IMR-90 (cell line): ENCODE data around the gene TOGARAM2. TPM values are rescaled to one million over a fixed set of nuclear protein-coding genes. Genes with fewer than 3 reads are reported as not detected.

ENCODE experiments used
- ATAC-seq: fragments of 200-7000 bp; cut with Tn5 transposase; 2 replicates; pipeline ENCODE4 v1.9.1; 2020; ENCODE audit warnings: low read depth, mild to moderate bottlenecking, moderate library complexity
- BruUV-seq: library from RNA; stranded (reverse); fragments of 400-500 nt; replicated peaks from 2 replicates; lab custom pipeline; 2021; lab: Mats Ljungman, UMichigan
- CTCF ChIA-PET: fragments of 300-600 bp; formaldehyde crosslinking; extraction: SDS; loops from one replicate; lab custom pipeline; 2021; ENCODE audit warnings: antibody characterized with exemption; lab: Yijun Ruan, JAX
- POLR2A ChIA-PET: fragments of 300-600 bp; sonication (Branson Sonifier 250); formaldehyde crosslinking; loops from one replicate; lab custom pipeline; 2022; ENCODE audit warnings: antibody characterized with exemption; ENCODE audit not compliant: unreplicated experiment; lab: Charles Lee
- DNase-seq: peaks from one replicate; pipeline ENCODE4 v3.0.0; 2013
- H2AFZ ChIP-seq: replicated peaks from 2 replicates; pipeline ENCODE3; 2013; ENCODE audit warnings: low read length, mild to moderate bottlenecking; ENCODE audit not compliant: poor library complexity
- H2AK5ac ChIP-seq: 2 replicates; pipeline ENCODE4 v1.6.1; 2013; ENCODE audit warnings: low read depth, low read length, inconsistent platforms
- H2AK9ac ChIP-seq: replicated peaks from 2 replicates; pipeline ENCODE3; 2013; ENCODE audit warnings: mild to moderate bottlenecking, low read depth, low read length, moderate library complexity; ENCODE audit not compliant: poor library complexity
- H2BK120ac ChIP-seq: 2 replicates; pipeline ENCODE4 v1.6.1; 2013; ENCODE audit warnings: low read depth, low read length, inconsistent platforms
- H2BK15ac ChIP-seq: 3 replicates; pipeline ENCODE4 v1.6.1; 2013; ENCODE audit warnings: low read depth, low read length, inconsistent platforms
- H2BK20ac ChIP-seq: 2 replicates; pipeline ENCODE4 v1.6.1; 2013; ENCODE audit warnings: low read depth, mild to moderate bottlenecking, inconsistent platforms, low read length, moderate library complexity
- H2BK5ac ChIP-seq: 2 replicates; pipeline ENCODE4 v1.6.1; 2013; ENCODE audit warnings: mild to moderate bottlenecking, low read depth, low read length, inconsistent platforms; ENCODE audit not compliant: poor library complexity, severe bottlenecking
- H3K14ac ChIP-seq: replicated peaks from 2 replicates; pipeline ENCODE4 v1.6.1; 2013; ENCODE audit warnings: low read depth, low read length, inconsistent platforms
- H3K18ac ChIP-seq: 2 replicates; pipeline ENCODE4 v1.6.1; 2013; ENCODE audit warnings: low read depth, low read length, control low read depth
- H3K23ac ChIP-seq: 2 replicates; pipeline ENCODE4 v1.6.1; 2013; ENCODE audit warnings: low read depth, low read length, inconsistent platforms
- H3K27ac ChIP-seq: 2 replicates; pipeline ENCODE4 v1.5.1; 2013; ENCODE audit warnings: mild to moderate bottlenecking, control low read depth, low read length; ENCODE audit not compliant: insufficient read depth
- H3K27me3 ChIP-seq: 2 replicates; pipeline ENCODE4 v1.6.1; 2013; ENCODE audit warnings: low read length; ENCODE audit not compliant: control insufficient read depth, insufficient read depth
- H3K36me3 ChIP-seq: 2 replicates; pipeline ENCODE4 v1.6.1; 2013; ENCODE audit warnings: low read length, mixed read lengths; ENCODE audit not compliant: control insufficient read depth, insufficient read depth
- H3K4ac ChIP-seq: 2 replicates; pipeline ENCODE4 v1.6.1; 2013; ENCODE audit warnings: low read depth, low read length, inconsistent platforms
- H3K4me1 ChIP-seq: 2 replicates; pipeline ENCODE4 v1.6.1; 2013; ENCODE audit warnings: low read length, mixed read lengths; ENCODE audit not compliant: control insufficient read depth, insufficient read depth
- H3K4me2 ChIP-seq: 2 replicates; pipeline ENCODE4 v1.6.1; 2013; ENCODE audit warnings: low read depth, mild to moderate bottlenecking, control low read depth, low read length, moderate library complexity
- H3K4me3 ChIP-seq: 2 replicates; pipeline ENCODE4 v1.5.1; 2013; ENCODE audit warnings: low read depth, mild to moderate bottlenecking, control low read depth, low read length, moderate library complexity; ENCODE audit not compliant: insufficient read depth
- H3K56ac ChIP-seq: 2 replicates; pipeline ENCODE4 v1.6.1; 2013; ENCODE audit warnings: low read length, inconsistent platforms; ENCODE audit not compliant: insufficient read depth; ENCODE audit errors: extremely low read depth
- H3K79me1 ChIP-seq, 2 experiments: 2 replicates each; pipeline ENCODE4 v1.6.1; 2013; ENCODE audit warnings: low read length in 2 of 2, inconsistent platforms in 1 of 2, low read depth in 1 of 2
- H3K9ac ChIP-seq: 2 replicates; pipeline ENCODE4 v1.6.1; 2013; ENCODE audit warnings: low read depth, low read length, control low read depth
- H3K9me1 ChIP-seq: 2 replicates; pipeline ENCODE4 v1.6.1; 2013; ENCODE audit warnings: low read length, inconsistent platforms; ENCODE audit not compliant: insufficient read depth
- H3K9me3 ChIP-seq: 2 replicates; pipeline ENCODE4 v1.6.1; 2013; ENCODE audit warnings: low read length; ENCODE audit not compliant: control insufficient read depth, insufficient read depth
- H4K20me1 ChIP-seq: 2 replicates; pipeline ENCODE4 v1.6.1; 2013; ENCODE audit warnings: low read length, inconsistent platforms; ENCODE audit not compliant: insufficient read depth
- H4K5ac ChIP-seq: 2 replicates; pipeline ENCODE4 v1.6.1; 2013; ENCODE audit warnings: mild to moderate bottlenecking, low read depth, low read length, control low read depth
- H4K8ac ChIP-seq, 2 experiments: 2 replicates each; pipeline ENCODE4 v1.6.1; 2013; ENCODE audit warnings: low read depth in 2 of 2, low read length in 2 of 2, control low read depth in 1 of 2, inconsistent platforms in 1 of 2
- H4K91ac ChIP-seq: 2 replicates; pipeline ENCODE4 v1.6.1; 2013; ENCODE audit warnings: low read depth, low read length, inconsistent platforms; ENCODE audit not compliant: insufficient read depth
- MAZ ChIP-seq: IDR thresholded peaks from 2 replicates; pipeline ENCODE4 v1.6.1; 2012; ENCODE audit warnings: low read depth, mild to moderate bottlenecking, low read length, improper control_type of control experiment, moderate library complexity, borderline replicate concordance
- SMC3 ChIP-seq: fragments of 150-350 bp; IDR thresholded peaks from 2 replicates; pipeline ENCODE4 v1.6.1; 2016; ENCODE audit warnings: low read depth, mild to moderate bottlenecking, antibody characterized with exemption, low read length, moderate library complexity
- WGBS, 2 experiments: methylation state at CpG; one replicate each; pipeline versions ENCODE4 v1.1.5 to v1.1.7; 2013; ENCODE audit warnings: missing lambda C conversion rate in 2 of 2; ENCODE audit not compliant: insufficient read length in 1 of 2; ENCODE audit errors: extremely low coverage in 2 of 2; 5-methylcytosine and 5-hydroxymethylcytosine counted together
- dilution Hi-C: fragments of 300-500 bp; cut with HindIII; formaldehyde crosslinking; loops from one replicate; pipeline ENCODE4 v1.14.3; 2018; ENCODE audit warnings: low sequenced_read_pairs; ENCODE audit not compliant: unreplicated experiment
- in situ Hi-C: fragments of 300-500 bp; cut with MboI; formaldehyde crosslinking; loops from 3 replicates; pipeline ENCODE4 v1.14.3; 2019; ENCODE audit warnings: low sequenced_read_pairs, inconsistent platforms, mixed read lengths
- intact Hi-C: fragments of 100-400 bp; cut with micrococcal nuclease; formaldehyde crosslinking; loops from 2 replicates; pipeline ENCODE4 v1.10.0; 2022
- polyA plus RNA-seq, 3 experiments: library from polyadenylated mRNA; depleted of rRNA; stranded (reverse); fragments of >200 nt; gene quantifications; 2 replicates each; pipeline ENCODE4 v1.2.3, GENCODE V29; 2012; ENCODE audit warnings: low replicate concordance in 1 of 3
- total RNA-seq: library from RNA; depleted of rRNA; stranded (reverse); fragments of >200 nt; gene quantifications from 2 replicates; pipeline ENCODE4 v1.2.3, GENCODE V29; 2012
- TF ChIP-seq, protein P1 (sequence below): fragments of 150-350 bp; IDR thresholded peaks from 2 replicates; pipeline ENCODE4 v1.6.1; 2017; ENCODE audit warnings: mild to moderate bottlenecking, antibody characterized with exemption, low read length, low read depth
- TF ChIP-seq, protein P2 (sequence below): conservative IDR thresholded peaks from 2 replicates; pipeline ENCODE4 v1.5.1; 2012; ENCODE audit warnings: mild to moderate bottlenecking, low read depth, low read length, improper control_type of control experiment

Gene TOGARAM2
- total and polyA plus RNA-seq, 2 of the 4 experiments (the other 2 are of a cell fraction) = under 0.01 to 0.38 TPM

DNA sequence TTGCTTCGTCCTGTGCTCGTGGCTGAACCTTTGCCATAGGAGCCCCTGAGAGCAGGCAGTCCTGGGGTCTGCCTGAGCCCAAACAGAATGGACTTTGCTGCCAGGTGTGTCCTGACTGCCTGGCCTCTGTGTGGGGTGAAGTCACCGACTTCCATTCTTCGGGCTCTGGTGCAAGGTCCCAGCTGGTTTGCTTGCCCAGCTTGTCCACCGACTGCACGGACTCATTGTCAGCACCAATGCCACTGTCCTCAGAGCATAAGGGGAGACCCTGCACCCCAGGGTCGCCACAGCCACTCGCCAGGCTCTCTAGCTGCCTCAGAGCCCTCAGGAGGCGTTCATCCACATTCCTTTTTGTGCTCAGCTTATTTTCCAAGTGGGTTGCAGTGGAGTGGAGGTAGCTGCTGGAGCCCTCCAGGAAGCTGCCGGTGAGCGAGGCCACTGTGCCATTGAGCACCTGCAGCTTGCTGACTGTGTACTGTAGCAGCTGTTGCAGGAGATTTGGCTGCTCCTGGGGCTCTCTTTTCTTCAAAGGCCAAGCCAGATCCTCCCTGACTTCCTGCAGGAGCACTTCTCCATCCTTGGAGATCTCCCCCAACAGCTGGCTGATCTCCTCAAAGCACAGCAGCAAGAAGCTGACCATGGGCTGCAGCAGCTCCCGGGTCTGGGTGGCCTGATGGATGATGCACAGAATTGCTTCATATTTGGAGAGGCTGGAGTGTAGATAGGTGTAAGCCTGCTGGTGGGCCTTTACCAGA is 92.0 kb downstream of the TOGARAM2 start (continued):
- TF ChIP-seq, protein P1, sequence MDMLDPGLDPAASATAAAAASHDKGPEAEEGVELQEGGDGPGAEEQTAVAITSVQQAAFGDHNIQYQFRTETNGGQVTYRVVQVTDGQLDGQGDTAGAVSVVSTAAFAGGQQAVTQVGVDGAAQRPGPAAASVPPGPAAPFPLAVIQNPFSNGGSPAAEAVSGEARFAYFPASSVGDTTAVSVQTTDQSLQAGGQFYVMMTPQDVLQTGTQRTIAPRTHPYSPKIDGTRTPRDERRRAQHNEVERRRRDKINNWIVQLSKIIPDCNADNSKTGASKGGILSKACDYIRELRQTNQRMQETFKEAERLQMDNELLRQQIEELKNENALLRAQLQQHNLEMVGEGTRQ = no peak
- TF ChIP-seq SMC3 = no peak

DNA sequence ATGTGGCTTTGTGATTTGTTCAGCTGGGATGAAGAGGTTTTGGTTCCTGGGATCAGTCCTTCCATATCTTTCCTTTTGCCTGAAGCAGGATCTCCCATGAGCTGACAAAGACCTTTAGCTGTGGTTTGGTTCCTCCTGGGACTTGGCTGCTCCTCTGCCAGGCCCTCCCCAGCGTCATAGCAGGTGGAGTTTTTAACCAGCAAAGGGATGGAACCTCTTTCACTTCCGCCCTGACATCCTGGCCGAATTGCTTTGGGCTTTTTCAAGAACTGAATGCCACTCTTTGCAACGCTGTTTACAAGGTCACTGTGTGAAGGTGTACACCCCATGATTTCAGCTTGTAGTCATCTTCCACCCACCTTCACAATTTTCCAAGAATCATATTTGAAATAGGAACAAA is 92.8 kb downstream of the TOGARAM2 start:
- Histone ChIP-seq H2AFZ (no peak overlapping the region), H2BK20ac (no peak overlapping the region), H3K9me3 (no peaks in the 10 kb centered on the region; the same call in 1 of the 2 replicates), H3K56ac (no peak overlapping the region), H3K18ac (no peak overlapping the region), H2AK9ac (no peak overlapping the region), H3K4me1 (no peaks in the 10 kb centered on the region), H3K4me2 (no peak overlapping the region), H3K9ac (no peak overlapping the region), H3K27ac (no peak overlapping the region), H4K20me1 (no peaks in the 10 kb centered on the region), H2BK120ac (no peak overlapping the region), H2BK15ac (no peak overlapping the region), H2BK5ac (no peak overlapping the region), H2AK5ac (no peak overlapping the region), H3K36me3 (no peaks in the 10 kb centered on the region), H3K14ac (no peak overlapping the region), H3K27me3 (peaks cover 6% of the 10 kb centered on the region), H3K79me1 (no peaks in the 10 kb centered on the region), H4K8ac (no peak overlapping the region), H3K9me1 (no peaks in the 10 kb centered on the region), H4K5ac (no peak overlapping the region), H3K4ac (no peak overlapping the region), H3K23ac (no peak overlapping the region), H3K4me3 (no peak overlapping the region), H4K91ac (no peak overlapping the region; the same call in 1 of the 2 replicates)
- ATAC-seq (no peak), DNase-seq (no peak)
- TF ChIP-seq, protein P1 = no peak
- TF ChIP-seq, protein P2, sequence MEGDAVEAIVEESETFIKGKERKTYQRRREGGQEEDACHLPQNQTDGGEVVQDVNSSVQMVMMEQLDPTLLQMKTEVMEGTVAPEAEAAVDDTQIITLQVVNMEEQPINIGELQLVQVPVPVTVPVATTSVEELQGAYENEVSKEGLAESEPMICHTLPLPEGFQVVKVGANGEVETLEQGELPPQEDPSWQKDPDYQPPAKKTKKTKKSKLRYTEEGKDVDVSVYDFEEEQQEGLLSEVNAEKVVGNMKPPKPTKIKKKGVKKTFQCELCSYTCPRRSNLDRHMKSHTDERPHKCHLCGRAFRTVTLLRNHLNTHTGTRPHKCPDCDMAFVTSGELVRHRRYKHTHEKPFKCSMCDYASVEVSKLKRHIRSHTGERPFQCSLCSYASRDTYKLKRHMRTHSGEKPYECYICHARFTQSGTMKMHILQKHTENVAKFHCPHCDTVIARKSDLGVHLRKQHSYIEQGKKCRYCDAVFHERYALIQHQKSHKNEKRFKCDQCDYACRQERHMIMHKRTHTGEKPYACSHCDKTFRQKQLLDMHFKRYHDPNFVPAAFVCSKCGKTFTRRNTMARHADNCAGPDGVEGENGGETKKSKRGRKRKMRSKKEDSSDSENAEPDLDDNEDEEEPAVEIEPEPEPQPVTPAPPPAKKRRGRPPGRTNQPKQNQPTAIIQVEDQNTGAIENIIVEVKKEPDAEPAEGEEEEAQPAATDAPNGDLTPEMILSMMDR = no peak
- TF ChIP-seq MAZ = no peak
- dilution Hi-C loops (no loop called here), in situ Hi-C loops (no loop called here), intact Hi-C loops (no loop called here)
- POLR2A ChIA-PET = no interaction called here
- CTCF ChIA-PET = no interaction called here
- WGBS, 2 experiments = 83% methylated on average over 4 of the region's 4 CpGs; no CpG with 5 or more reads in 1 of the 2 experiments
- no TSS peak for BruUV-seq
